Measurements from ENCODE around the gene TBKBP1.

The TBKBP1 gene

DNA sequence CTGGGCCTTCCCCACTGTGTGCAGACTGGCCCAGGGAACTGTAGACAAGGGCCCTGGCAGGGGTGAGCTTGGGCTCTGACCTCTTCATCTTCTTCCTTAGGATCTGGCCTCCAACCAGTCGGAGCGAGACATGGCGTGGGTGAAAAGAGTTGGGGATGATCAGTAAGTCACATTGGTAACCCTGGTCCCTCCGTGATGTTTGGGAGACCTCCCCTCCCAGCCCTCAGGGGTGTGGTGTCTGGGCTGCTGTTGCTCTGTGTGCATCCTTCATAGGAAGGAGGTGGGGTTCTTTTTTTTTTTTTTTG is 5.5 kb downstream of the TBKBP1 start:
- FAIRE-seq = no peak

DNA sequence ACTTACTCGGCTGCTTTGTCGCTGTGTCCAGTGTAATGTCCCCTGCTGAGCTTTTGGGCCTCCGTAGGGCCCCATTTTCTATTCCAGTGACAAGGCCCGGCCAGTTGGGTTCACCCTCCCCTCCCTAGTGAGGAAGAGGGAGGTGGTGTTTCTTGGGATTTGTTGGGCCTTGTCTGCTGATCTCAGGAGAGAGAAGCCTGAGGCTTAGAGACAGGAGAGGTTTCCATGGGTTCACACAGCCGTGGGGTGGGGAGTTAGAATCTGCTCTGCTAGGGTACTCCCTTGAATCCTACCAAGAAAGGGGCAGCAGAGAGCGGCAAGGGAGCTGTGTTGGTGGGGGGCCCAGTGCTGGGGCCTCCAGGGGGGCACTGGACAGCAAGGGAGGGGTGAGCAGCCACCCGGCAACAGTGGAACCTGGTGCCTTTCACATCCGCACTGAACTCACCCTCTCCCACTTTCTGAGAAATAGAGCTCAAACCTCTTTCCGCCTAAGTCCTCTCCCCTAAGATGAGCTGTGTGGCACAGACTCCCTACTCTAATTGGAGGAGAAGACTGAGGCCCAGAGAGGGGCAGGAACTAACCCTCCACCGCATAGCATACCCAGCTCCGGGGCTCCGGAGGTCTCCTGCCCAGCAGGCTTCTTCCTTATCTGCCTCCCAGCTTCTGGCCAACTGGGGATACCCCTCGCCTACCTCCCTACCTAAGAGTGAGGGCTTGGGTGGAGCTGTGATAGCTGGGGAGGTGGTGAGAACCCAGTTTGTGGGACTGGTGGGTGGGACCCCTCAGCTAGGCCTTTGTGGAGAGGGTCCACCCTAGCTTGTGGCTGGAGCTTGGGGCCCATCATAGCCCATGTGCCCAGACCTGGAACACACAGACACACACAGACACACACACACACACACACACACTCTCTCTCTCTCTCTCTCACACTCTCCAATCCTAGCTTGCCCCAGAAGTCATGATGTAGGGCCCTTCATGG is 6.8 kb downstream of the TBKBP1 start:
- no peak for FAIRE-seq

DNA sequence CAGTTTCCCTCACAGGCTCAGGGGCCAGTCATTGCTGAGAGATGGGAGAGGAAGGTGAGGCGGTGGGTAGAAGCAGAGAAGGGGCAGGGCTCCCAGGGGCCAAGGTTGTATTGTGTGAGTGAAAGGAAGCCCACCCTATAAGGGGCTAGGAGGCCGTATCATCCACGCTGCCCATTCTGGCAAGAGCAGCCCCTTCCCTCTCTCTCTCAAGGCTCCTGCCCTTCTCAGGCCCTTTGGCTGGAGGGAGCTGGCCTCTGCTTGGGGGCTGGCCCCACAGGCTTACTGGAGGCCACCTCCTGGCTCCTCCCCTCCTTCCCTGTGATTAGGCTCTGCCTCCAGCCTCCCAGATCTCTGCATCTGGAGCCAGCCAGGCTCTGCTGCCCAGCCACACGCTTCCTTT is 7.6 kb downstream of the TBKBP1 start:
- FAIRE-seq = no peak

DNA sequence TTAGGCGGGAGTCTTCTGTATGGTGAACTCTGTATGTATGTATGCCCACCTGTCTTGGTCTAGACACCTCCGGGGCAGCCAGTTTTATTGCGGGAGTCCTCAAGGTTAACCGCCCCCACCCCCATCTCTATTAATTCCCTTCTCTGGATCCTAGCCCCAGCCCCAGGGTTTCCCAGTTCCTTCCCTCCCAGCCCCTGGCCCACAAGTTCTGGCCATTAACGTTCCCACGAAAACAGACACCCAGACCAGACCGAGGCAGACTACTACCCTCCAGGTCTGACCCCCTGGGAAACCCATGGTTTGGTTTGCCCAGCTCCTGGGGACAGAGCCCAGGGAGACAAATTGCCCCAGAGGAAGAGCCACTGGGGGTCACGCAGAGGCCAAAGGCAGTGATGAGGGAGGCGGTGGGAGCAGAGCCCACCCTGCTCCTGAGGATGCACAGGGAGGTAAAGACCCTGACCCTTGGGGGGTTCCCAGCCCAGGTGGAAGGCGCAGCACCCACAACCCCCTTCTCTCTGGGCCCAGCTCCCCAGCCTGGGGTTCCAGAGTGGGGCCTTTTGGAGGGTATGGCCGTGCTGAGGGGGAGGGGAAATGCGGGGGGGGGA is 8.5 kb downstream of the TBKBP1 start:
- FAIRE-seq = no peak

DNA sequence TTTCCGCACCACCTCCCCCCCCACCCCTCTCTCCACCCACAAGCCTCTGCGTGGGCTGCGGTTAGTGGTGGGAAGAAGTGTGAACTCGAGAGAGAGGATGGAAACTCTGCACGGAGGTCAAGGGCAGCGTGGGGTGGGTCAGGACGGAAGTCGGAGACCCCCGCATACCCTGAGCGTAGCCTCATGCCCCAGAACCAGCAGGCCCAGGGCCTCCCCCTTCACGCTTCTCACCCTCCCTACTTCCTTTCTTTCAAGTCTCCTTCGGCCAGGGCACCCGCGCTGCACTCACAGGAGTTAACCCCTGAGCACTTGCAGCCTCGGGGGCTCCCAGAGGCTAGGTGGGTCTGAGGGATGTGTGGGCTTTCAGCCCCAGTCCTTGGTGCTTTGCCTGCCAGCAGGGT is 9.2 kb downstream of the TBKBP1 start:
- no peak for FAIRE-seq

DNA sequence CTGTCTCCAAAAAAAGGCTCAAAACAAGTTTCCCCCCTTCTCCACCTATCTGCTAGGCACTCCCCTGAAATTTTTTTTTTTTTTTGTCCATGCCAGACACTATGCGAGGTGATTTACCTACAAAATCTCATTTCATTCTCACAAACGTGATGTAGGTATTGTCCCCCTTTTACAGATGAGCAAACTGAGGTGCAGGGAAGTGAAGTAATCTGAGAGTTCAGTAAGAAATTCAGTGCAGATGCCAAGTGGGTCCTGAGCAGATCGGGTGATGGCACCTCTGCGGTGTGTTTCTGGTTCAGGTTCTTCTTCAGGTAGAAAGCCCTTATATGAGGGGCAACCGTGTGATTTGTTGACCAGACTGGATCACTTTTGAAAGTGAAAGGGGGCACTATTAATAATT is 9.7 kb downstream of the TBKBP1 start:
- no peak for FAIRE-seq

DNA sequence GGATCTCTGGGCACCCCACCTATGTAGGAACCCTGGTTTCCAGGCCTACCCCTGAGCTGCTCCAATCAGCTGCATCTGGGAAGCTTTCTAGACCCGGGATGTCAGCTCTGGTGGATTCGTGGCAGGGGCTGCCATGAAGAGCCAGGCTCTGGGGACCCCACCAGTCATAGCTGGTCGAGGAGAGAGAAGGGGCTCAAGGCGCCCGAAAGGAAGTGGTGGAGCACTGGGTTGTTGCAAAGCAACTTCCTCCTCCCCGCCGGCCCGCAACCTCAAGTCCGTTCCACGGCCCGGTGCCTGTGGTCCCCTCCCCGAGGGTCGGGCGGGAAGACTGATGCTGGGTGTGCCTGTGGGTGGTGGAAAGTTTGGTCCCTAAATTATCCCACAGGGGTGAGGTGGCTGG is 10.2 kb downstream of the TBKBP1 start:
- FAIRE-seq = no peak

DNA sequence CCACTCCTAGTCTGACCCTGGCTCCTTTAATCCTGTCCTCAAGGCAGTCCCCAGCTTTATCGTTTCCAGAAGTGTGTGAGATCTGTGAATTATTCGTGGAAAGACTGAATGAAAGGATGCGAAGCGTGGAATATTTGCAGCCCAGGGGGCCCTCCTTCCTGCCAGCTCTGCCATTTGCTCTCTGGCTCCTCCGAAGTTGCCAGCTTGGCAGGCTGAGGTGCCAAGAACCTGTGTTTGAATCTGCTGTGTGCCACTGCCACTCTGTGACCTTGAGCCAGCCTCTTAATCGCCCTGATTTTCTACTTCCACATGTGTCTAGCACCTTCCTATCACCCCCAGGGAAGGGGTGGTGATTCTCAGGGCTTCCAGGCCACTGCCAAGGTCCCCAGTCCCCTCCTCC is 10.8 kb downstream of the TBKBP1 start:
- no peak for FAIRE-seq

DNA sequence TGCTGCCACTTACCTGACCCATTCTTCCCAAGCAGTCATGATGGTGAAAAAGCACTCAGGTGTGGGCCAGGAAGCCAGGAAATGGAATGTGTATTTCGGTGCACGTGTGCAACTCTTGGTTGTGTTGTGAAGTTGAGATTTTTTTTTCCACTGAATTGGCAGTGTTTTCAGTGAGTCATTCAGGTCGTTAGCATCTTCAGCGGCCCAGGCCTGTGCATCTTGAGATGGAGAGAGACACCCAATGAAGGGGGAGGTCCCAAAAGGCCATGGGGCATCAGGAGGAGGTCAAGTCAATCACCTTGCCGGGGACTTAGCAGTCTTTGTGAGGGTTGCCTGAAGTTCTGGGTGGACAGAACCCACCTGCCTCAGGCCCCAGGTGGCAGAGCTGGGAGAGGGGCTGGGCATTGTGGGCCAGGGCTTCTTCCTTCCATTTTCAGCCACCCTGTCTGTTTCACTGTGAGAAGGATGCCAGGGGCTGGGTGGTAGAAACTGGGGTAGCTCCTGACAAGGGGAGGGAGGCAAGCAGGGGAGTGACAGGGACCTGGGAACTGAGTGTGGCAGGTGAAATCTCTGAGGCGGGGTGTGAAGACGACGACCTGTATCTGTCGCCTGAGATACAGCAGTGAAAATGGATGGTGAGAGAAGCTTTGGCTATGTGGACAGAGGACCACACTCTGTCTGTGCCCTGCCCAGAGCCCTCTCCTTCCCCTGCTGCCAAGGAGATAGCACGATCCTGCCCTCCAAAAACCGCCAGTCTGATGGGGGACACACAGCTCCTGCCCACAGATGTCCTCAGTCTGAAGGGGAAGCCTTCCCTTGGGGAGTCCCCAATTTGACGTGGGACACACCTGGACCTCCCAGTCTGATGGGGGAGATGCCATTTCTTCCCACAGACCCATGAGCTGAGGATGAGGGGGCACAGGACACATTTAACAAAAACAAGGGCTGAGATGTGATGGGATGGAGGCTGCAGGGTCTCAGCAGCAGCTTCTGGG is 11.9 kb downstream of the TBKBP1 start:
- no peak for FAIRE-seq

DNA sequence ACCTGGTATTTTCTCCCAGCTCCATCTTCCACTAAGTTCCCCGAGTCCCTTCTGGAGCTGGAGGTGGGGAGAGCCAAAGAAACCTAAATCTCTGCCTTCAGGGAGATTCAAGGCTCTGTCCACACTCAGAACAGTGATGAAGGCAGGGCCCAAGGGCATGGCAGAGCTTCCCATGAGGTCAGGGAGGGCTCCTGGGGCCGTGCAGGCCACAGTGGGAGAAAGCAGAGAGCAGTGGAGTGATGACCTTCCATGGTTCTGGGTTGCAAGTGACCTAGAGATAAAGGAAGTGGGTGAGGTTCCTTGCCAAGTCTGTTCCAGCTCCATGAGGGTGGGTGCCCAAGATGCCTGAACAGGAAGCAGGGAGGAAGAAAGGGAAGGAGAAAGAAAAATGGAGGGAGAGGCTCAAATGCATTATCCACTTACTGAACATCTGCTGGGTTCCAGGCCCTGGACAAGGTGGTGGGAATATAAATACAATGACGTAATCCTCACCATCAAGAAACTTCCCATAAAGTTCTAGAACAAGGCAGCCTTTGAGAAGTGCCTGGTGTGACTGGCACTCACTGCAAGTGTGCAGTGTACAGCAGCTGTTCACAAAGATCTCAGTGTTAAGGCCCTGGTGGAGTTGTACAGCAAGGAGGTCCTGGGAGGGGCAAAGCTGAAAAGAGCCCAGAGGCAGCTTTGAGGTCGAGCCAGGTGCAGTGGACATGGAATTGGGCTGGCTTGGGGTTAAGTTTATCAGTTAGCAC is 13.3 kb downstream of the TBKBP1 start:
- no peak for FAIRE-seq

DNA sequence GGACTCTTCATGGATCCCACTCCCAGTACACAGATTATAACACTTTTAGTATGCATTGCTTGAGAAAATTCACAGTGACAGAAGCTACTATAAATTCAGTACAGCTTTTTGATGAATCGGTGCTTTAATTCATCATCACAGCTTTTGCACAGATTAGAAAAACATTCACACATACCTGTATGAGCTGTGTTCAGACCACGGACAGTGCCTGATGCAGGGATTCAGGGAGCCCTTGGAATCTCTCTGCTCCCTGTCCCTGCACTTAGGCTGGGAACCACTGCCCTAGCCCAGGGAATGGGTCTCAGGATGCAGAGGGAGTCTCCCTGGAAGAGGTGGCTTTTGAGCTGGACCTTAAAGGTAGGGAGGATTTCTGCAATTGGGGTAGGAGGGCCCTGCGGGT is 13.9 kb downstream of the TBKBP1 start:
- FAIRE-seq = no peak

DNA sequence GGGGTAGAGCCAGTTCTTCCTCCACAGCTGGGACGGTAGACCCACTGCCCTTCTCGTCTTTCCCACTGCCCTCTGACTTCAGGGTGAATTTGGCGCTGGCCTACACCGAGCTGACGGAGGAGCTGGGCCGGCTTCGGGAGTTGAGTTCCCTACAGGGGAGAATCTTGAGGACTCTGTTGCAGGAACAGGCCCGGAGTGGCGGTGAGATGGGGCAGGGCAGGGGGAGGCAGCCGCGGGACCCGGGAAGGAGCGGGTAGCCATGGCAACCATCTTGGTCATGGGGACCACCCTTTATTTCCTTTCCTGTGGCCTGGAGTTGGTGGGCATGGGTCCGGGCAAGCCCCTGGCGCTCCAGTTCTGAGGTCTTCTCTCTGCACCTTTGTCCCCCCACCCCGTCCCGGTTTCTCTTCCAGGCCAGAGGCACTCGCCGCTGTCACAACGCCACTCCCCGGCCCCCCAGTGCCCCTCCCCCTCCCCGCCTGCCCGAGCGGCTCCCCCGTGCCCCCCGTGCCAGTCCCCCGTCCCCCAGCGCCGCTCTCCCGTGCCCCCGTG is 14.4 kb downstream of the TBKBP1 start:
- no peak for FAIRE-seq

DNA sequence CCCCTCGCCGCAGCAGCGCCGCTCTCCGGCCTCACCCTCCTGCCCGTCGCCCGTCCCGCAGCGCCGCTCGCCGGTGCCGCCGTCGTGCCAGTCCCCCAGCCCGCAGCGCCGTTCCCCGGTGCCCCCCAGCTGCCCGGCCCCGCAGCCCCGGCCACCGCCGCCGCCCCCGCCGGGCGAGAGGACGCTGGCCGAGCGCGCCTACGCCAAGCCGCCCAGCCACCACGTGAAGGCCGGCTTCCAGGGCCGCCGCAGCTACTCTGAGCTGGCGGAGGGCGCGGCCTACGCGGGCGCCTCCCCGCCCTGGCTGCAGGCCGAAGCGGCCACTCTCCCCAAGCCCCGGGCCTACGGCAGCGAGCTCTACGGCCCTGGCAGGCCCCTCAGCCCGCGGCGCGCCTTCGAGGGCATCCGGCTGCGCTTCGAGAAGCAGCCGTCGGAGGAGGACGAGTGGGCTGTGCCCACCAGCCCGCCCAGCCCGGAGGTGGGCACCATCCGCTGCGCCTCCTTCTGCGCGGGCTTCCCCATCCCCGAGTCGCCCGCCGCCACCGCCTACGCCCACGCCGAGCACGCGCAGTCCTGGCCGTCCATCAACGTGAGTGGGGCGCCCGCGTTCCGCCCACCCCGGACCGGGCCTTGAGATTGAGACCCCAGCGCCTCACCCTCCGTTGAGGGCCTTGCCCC is 15.0 kb downstream of the TBKBP1 start:
- no peak for FAIRE-seq

DNA sequence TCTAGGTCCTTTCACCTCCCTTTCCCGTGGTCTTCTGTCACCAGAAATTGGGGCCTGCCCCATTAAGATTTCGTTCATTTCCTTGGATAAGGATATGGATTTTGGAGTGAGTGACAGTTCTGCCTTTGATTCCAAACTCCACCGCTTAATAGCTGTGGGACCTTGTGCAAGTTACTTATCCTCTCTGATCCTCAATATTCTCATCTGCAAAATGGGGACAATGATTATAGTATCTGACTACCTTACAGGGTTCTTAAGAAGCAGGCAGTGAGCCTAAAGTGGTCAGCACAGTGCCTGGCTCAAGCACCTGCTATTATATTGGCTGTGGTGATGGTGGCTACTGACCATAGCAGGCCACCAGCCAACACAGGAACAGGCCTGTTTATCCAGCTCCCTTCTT is 15.6 kb downstream of the TBKBP1 start:
- no peak for FAIRE-seq

DNA sequence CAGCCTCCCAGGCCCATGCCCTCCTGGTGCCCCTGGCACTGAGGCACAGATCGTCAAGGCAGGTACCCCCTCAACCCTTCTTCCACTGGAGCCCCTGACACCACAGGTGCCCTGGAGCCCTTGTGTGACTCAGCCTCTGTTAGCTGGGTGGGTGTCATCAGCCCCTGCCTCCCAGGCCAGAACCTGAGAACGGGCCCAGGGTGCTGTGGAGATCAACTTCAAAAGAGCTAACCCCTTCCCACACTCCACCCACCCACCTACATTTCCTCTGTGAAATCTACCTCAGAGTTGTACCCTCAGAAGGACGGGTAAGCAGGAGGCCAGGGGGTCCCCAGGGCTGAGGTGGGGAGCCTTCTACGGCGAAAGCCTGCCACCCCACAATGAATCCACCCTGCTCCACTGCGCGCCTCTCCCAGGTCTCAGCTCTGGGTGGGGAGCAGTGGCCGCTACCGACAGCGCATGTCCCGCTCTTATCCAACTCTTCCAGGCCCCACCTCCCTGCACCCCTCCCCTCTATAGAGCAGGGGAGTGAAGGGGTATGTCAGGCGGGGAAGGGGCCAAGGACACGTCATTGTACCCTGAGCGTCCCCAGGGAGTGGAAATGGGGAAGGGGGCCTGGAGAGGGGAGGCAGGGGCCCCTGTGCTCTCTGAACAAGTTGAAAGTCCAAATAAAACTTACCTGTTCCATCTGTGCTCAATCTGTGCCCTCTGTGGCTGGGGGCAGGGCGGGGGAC is 17.6 kb downstream of the TBKBP1 start:
- FAIRE-seq = no peak

DNA sequence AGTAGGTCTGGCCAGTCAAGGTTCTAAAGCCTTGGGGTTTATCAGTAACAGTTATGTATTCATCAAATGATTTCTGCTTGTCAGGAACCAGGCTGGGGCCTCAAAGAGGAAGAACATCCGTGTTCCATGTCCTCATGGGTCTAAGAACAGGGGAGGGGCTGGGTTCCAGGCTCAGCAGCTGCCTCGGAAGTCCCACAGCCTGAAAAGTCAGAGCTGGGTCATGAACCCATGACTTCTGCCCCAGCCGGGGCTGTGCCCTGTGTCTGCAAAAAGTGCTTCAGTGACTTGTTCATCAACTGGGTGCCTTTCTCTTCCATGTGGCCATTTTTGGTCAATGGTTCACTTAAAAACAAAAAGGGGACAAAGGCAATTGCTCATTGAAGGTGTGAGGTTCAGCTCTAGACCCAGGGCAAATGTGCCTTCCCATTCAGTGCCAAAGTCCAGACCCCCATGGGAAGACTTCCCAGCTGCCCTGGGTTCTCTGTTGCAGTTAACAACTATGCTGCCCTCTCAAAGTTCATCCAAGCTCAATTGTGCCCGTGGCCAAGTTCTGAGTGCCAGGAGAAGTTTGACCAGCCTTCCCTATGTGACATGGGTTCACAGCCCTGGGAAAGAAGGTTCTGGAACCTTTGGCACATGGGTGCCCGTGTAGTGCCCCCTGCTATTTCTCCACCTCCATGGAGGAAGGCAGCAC is 18.5 kb downstream of the TBKBP1 start:
- FAIRE-seq = no peak

DNA sequence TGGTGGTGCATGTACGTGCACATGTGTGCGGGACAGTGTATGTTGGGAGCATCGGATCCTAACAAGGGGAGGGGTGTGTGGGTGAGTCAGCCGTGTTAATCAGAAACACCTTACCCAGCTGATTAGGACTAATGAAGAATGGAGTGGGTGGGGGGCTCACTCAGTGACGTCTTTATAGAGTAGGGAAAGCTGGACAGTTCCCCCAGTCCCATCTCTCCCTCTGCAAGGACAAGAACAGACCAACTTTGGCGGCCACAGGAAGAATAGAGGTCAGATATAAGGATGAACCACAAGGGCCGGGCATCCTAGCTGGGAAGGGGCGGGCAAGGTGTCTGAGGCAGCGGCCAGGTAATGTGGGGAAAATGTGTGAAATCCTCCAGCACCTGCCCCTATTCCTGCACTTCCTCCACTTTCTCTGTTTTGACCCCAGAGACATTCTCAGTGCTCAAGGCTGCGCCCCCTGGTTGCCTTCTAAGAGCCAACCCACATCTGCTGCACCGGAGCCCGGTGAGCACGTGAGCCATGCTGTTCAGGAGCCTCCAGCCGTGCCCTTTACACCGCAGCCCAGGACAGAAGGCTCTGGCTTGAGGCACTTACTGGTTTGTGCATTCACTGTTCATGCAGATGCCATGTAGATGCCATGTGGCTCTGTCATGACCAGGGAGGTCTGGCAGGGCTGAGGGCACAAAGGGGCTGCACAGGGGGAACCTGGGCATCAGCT is 20.2 kb downstream of the TBKBP1 start:
- no peak for FAIRE-seq

DNA sequence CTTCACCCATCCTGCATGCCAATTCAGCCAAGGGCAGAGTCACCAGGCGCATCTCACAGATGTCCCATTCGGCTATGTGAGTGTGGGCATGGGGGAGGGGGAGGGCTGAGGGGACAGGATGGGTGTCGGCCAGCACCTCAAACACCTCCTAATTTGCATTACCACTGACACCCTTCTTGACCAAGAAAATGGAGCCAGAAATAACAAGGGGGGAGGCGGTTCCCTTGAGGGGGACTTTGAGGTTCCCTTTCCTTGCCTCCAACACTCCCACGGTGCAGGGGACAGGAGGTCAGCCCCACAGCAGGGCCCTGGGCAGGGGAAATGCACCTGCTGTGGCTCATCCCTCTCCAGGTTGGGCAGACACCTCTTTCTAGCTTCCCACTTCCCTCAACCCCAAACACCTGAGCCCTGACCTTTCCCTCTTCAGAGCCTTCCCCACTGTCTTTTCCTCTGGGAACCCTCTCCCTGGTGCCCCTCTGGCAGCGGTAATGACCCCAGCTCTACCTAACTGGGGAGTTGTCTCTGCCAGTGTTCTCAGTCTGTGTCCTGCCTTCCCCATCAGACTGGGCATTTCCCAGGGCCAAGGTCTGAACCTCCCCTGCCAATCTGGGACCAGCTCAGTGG is 20.9 kb downstream of the TBKBP1 start:
- FAIRE-seq = no peak

Data from colon (tissue), 2 donors.